Embryonic facial prominence (tissue), 1 donor: ENCODE data around the gene BMP6.
"Not testable (repeated sequence)": the region's sequence is repeated elsewhere in the genome, so short reads cannot be mapped to it uniquely, and the experiment has no call there.

Source experiments
- DNase-seq: peaks from one replicate; pipeline ENCODE4 v3.0.0-alpha.2; 2016; ENCODE audit errors: extremely low spot score

Gene BMP6

DNA sequence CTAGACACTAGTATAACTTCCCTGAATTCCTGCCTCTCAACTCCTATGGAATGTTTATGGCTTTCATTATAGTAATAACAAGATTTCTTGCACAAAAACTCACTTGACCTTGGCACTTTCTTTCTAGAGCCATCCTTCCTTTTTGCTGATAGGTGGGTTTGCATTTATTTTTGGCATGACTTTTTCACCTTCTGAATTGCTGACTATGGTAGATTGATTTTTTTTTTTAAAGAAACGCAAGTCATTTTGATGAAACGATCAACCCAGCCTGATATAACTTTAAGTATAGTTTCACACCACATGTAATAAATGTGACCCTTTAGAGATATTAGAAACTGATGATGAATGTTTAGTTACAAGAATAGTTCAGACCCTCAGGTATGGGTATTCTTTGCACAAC, 61.8 kb downstream of the BMP6 start:
- no peak for DNase-seq

DNA sequence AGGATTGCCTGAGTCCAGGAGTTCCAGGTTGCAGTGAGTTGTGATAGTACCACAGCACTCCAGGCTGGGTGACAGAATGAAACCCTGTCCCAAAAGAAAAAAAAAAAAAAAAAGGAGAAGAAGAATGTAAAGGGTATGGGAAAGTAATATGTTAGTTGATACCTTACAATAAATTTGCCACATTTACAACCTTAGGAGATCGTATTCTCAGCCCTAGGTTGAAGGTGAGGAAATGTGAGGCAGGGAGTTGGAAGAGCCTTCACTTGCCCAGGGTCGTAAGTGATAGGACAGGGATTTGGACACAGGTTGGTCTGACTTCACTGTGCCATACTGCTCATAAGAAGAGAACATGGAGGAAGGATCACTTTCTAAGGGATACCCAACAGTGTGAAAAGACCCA, 68.6 kb downstream of the BMP6 start:
- no peak for DNase-seq

DNA sequence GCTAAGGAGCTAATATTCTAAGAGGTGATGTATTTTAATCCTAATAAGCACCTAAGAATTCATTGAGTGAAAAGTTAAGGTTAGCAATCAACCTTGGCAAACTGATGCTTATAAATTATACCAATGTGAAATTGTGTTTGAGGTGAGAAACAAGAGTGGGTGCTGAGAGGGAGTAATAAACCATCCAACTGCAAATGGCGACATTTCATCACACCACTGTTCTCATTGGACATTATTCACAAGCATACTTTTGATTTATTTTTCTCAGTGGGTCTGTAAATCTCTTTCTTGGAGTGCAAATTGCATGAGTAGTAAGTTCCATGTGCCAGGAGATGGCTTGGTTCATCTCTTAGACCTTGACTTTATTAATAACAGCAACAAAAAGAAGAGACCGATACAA, 71.5 kb downstream of the BMP6 start:
- DNase-seq, result no peak

DNA sequence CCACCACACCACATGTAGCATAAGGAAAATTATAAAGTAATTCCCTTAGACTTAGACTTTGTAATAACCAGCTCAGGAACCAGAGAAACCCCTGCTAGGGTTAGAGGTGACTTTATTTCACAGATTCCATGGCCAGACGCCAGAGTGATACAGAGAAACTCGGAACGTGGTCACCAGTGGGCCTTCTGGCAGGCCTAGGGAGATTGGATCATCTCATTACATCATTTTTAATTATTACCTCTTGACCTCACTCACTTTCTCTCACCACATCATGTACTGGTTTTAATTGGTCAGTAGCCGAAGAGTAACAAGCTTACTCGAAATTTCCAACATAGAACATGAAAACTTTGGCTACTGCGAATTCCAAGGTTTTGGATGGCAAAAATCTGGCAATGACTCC, 72.9 kb downstream of the BMP6 start:
- DNase-seq, result no peak

DNA sequence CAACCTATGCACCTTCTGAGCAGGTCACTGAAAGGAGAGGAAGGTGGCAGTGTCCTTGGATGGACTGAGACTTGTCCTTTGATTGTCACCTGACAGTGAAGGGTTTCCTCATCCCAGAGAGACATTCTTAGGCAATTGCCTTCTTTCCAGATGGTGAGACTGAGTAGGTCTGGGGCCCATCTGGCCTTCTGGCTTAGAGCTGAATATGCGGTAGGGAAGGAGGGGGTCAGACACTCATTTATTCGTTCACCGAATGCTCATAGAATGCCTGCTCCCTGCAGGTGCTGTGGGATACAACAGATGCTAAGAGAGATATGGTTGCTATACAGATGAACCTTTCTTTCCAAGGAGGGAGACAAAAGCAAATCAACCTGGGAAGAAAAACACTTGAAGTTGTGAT, 76.8 kb downstream of the BMP6 start:
- DNase-seq, result no peak

DNA sequence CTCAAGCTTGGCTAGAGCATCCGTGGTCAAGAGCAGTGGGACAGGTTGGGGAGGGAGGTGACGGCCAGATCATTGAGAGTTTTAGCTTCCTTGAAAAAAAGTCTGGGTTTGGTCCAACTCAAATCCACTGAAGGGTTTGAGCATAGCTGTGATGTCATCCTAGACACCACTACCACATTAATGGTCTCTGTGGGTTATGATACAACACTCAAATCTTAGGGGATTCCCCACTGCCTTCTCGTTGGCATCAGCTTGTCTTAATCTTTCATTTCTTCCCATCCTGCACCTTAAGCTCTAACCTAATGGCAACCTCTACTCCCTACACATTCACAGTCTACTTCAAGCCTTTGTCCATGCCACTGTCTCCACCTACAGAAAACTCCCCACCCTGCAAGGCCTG, 77.3 kb downstream of the BMP6 start:
- no peak for DNase-seq

DNA sequence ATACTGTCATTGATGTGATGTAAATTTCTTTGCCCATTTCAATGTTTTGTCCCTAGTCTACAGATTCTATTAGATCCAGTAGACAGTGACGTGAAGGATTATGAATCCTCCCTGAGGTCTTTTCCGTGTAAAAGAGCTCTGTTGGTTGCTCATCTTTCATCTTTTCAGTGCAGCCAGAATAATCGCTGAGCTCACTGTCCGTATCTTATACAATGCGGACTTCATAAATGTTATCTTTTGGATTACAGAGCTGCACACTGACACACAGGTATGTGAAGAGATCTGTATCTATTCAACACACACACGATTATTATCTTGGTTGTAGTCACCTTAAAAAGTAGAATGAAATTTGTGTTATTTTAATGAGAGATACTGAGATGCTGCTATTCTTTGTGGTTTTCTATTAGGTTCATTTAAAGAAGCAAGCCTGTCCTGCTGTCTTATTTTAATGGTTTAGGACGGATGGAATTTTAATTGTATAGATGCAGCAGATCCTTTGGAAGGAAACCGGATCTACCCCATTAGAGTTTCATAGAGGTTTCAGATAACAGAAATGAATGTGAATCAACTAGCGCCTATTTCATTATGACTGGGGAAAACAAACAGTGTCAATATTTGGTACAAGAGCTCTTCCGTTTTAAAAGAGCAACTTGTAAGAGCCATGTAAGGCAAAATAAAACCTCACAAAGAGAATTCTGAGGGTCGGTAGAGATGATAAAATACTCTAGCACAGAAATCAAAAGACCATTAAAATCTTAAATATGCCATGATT, 79.4 kb downstream of the BMP6 start:
- no peak for DNase-seq

DNA sequence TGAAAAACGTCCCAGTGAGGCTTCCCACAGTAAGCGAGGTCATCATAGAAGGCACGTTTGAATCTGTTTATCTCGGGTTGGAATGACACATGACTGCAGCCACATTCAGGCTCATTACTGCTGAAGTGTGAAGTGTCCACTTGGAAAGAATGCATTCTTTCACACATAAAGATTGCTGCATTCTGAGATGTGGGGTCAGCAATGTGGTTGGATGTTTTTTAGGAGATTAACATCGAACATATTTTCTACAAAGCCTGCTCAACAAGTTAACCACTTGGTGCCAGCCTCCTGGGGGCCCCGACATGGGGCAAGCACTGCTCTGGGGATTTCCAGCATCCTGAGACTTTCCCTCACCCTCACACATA, 79.9 kb downstream of the BMP6 start:
- DNase-seq, result no peak

DNA sequence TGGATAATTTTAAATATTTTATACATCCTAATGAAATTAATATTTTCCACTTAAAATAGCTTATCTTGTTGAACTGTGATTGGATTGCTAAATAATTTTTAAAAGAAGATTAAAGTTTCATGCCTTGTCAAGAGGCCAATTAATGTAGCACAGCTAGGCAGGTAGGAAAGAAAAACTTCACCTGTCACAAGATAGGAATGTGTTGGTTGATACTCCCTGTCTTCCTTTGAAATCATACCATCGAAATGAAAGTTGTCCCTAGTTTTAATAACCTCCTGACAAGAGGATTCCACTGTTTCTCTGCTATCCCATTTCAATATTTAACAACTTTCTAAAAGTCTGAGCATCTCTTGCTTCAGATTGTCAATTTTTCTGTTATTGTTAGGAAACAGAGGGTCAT, 80.8 kb downstream of the BMP6 start:
- no peak for DNase-seq

DNA sequence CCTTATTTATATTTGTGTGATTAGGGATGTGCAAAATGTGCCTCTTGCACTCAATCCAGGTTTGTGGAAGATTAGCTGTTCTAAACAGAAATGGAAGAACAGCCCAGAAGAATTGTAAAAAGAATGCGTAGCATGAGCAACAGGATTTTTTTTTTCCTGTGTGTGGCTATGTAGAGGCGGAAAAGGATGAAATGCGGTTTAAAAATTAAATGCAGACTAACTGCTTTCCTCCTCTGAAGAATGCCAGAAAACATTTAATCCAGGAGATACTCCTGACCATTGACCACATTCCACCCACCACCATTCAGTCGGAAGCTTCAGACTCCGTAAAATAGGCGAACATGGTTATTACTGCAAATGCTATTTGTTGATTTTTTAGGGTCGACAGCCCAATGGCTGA, 83.4 kb downstream of the BMP6 start:
- DNase-seq, result no peak

DNA sequence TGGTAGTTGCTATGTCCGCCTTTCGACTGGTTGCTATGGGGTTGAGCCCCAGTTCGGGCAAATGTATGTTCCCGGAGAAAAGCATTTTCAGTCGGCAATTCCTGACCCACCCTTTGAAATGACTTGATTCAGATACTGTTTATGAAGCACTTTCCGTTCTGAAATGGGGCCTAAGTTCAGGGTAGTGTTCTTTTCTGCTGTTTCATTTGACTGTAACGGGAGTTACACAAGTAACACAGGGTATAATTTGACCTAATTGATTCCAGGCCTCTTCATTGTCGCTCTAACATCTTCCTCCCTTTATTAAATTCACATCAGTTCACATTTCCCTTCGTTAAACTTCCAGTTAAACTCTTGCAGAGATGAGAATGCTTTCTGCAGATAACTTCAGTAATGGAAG, 85.5 kb downstream of the BMP6 start:
- no peak for DNase-seq

DNA sequence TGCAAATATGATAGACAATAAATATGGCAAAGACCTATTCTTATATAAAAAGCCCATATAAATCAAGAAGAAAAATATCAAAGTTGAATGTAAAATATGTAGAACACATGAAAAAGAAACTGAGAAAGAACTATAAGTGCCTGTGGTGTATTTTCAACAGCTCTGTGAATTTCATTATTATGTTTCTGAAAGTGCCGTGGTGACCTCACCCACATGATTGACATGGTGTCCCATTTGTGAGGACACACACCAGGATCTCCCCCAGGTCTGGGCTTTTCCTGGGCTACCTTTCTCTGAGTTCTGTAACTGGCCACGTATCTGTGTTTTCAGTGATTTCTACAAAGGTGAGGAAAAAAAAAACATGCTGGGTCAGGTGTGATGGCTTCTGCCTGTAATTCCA, 86.7 kb downstream of the BMP6 start:
- DNase-seq, result no peak

DNA sequence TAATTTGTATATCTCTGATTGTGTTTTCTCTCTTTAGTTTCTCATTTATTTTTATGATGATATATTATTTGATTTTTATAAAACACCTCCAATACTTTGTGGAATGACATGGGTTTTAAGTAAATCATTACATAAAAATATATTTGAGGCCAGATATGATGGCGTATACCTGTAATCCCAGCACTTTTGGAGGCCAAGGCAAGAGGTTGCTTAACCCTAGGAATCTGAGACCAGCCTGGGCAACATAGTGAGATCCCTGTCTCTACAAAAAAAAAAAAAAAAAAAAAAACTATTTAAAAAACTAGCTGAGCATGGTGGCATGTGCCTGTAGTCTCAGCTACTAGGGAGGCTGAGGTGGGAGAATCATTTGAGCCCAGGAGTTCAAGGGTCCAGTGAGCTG, 87.3 kb downstream of the BMP6 start:
- no peak for DNase-seq

DNA sequence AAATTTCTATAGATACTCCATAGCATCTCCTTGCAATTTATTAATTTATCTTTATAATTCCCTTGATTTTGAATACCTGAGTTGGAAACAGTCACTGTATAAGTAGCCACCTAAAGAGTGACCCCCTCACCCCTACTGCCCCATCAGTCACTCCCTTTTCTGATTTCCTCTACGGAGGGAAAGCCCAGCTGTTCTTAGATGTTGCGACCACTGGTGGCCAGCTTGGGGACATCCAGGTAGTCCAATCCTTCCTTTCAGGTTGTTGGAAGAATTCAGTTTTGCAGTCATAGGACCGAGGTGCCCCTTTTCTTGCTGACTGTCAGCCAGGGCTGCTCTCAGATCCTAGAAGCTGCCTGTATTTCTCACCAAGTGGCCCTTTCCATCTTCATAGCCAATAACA, 87.8 kb downstream of the BMP6 start:
- DNase-seq, result no peak

DNA sequence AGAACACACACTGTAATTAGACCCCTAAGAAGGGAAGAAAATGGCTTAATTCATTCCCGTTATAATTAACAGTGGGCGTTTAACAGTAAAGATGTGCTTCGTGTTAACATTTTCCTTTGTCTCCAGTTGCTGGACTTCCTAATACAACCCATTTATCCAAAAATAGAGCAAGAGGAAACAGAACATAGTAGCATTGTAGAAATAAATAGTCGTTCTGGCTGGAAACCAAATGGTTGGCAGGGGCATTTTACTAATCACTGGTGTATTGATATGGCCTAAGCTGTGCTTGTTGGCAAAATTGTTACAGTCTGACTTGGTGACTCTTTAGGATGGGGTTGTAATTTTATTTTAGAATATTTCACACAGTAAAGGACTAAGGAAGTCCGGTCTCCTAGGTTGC, 89.8 kb downstream of the BMP6 start:
- no peak for DNase-seq

DNA sequence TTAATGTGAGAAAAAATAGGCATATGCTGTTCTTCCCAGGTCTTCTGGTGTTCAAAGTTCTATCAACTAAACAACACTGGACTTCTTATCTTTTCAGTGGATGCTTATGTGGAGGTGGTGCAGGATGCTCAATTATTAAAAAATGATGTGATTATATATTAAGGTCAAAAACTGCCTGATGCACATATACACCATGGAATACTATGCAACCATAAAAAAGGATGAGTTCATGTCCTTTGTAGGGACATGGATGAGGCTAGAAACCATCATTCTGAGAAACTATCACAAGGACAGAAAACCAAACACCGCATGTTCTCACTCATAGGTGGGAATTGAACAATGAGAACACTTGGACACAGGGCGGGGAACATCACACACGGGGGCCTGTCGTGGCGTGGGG, 91.3 kb downstream of the BMP6 start:
- not testable (repeated sequence) for DNase-seq

DNA sequence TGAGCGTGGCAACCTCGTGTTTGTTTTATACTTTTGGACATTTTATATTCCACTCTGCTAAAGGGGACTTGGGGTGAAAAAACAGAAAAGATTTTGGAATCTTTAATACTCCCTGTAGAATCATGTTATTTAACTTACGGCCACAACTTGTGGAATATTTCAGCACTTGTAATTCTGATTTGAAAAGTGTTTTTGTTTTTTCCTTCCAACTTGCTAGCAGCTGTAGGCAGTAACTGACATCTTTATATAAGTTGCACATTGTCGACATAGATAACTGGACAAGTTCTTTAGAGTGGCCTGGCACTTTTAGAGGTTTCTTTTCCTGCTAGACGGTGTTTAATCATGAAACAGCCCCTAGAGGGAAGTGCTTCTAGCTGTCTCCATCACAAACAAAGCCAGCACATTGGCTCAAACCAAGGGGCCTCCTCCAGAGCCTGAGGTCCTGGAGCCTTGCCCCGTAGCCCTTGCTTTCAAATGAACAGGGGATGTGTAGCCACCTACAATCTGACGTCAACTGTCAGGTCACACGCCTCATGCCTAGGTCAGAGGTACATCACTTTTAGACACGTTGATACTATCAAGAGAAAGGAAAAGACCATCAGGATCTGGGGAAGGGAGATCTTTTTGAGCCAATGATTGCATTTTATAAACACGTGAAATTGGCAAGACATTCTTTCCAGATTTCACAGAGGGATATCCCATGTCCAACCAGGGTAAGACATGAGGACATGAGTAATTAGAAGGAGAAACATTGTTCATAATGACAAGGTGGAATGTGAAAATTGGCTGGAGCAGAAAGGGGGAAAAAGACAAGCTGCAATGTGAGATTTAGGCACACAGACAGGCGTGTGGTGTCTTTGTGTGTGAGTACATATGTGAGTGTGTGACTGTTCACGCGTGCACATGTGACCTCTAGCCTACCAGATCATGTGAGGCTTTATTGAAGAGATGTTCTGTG, 92.6 kb downstream of the BMP6 start:
- no peak for DNase-seq

DNA sequence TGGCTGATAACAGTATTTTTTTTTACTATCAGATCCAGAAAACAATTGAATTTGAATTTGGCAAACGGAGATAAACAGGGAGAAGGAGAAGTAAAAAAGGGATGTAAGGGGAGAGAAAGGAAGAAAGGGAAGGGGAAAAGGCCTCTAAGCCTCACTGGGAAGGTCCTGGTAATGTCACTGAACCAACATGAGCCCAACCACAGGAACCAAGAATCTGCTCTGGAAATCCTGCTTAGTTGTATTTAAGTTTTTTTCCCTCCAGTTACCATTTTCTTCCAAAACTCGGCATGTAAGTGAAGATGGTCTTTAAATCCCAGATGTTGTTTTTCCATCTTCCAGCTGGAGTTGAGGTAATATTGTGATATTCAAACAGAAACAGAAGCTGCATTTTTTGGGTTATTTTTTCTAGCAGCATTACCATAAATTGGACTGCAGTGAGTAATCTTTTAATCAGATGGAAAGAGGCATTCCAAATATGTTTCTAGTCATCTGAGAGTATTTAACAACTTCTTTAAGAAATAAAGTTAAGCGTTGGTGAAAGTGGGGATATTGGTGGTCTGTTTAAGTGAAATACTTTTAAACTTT, 93.6 kb downstream of the BMP6 start:
- no peak for DNase-seq

DNA sequence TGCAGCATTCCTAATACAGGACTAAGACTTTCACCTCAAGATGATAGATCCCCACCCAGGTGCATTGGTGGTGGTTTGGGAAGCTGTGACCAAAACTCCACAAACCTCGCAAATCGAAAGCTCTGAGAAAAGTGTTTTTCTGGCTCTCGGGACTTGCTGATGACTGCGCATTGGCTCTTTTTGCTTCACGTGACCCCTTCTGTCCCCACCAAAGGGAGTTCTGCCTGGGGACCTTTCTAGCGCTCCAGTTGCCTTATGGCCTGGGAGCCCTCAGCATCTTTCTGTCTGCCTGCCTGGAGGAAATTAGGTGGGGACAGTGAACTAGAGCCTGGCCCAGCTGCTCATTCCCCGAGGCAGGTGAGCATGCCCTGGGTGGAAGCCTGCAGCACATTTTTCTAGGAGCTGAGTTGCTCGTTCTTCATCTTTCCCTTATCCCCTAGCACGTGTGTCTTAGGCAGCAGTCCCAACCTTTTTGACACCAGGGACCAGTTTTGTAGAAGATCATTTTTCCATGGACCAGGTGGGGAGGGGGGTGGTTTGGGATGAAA, 94.5 kb downstream of the BMP6 start:
- no peak for DNase-seq

DNA sequence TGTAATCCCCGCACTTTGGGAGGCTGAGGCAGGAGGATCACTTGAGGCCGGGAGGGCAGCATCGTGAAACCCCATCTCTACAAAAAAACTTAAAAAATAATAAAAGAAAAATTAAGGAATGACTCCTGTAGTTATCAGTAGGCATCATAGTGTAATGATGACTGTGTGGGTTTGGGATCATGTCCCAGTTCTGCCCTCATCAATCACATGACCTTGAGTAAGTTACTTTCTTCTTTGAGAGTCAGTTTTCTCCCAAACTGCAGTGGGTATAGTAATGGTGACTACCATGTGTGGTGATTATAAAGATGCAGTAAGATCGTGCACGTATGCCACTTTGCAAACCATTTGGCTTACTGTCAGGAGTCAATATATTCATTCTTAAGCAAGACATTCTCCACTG, 95.5 kb downstream of the BMP6 start:
- no peak for DNase-seq

DNA sequence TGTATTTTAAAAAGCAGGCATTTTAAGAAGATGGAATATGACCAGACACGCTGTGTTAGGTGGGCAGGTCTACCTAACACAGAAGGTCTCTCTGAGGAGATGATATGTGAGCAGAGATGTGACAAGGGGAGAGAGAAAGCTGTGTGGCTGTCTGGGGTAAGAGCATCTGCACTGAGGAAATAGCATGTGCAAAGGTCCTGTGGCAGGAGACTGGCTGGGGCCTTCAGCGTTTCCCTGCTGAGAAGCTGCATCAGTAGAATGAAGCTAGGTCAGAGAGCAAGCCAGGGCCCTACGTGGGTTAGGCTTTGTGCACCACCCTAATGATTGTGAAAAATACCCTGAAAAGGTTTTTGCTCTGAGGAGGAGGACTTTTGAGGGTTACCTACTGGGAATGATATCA, 97.7 kb downstream of the BMP6 start:
- no peak for DNase-seq

DNA sequence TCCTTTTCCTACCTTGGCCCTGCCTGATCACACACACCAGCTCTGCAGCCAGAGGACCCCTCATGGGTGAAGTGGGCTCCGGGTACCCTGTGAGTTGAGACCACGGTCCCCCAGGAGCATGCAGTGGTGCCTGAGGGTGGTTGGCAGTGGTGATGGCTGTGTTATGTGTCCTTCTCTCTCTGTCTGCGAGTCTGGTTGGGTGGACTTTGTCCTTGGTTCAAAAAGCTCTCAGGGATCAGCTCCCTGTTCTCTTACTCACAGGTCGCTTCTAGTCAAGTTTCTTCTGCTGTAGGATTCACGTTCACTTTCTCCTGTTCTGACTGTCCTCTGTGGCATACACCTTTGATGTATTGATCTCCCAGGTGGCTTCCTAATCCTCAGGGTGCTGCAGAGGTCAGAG, 100.1 kb downstream of the BMP6 start:
- DNase-seq, result no peak

DNA sequence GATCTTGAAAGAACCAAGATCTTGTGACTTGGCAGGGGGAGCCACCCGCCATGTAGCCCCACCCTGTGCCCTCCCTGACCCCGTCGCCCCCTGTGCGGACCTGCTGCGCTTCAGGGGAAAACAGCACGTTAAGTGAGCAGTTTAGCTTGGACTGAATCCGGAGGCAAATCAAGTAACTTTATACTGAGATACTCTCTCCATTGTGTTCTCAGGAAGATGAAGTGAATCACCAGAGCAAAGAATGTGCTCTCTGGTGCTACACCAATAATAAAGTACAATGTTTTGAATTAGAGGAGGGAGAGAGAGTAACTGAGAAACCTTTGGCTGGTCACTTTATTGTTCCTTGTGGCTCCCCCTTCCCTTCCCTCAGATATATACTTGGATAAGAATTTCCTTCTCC, 101.2 kb downstream of the BMP6 start:
- DNase-seq, result no peak
